Measurements from ENCODE around the gene CORO1C.
"Not testable (repeated sequence)": the region's sequence is repeated elsewhere in the genome, so short reads cannot be mapped to it uniquely, and the experiment has no call there.

DNA sequence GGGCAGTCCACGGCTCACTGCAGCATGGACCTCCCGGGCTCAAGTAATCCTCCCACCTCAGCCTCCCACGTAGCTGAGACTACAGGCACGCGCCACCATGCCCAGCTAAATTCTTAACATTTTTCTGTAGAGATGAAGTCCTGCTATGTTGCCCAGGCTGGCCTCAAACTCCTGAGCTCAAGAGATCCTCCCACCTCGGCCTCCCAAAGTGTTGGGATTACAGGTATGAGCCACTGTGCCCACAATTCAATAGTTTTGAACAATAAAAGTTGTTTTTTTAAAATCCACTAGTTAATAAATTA is 1.9 kb upstream of the CORO1C start:
- TF ChIP-seq, protein P1, sequence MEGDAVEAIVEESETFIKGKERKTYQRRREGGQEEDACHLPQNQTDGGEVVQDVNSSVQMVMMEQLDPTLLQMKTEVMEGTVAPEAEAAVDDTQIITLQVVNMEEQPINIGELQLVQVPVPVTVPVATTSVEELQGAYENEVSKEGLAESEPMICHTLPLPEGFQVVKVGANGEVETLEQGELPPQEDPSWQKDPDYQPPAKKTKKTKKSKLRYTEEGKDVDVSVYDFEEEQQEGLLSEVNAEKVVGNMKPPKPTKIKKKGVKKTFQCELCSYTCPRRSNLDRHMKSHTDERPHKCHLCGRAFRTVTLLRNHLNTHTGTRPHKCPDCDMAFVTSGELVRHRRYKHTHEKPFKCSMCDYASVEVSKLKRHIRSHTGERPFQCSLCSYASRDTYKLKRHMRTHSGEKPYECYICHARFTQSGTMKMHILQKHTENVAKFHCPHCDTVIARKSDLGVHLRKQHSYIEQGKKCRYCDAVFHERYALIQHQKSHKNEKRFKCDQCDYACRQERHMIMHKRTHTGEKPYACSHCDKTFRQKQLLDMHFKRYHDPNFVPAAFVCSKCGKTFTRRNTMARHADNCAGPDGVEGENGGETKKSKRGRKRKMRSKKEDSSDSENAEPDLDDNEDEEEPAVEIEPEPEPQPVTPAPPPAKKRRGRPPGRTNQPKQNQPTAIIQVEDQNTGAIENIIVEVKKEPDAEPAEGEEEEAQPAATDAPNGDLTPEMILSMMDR (IDR thresholded peaks at IDR 0.05) = not testable (repeated sequence)
- not testable (repeated sequence) for TF ChIP-seq CEBPB (IDR thresholded peaks at IDR 0.05); EP300 (IDR thresholded peaks at IDR 0.05); ZFP36 (IDR thresholded peaks at IDR 0.05; ENCODE audit: borderline replicate concordance, partially characterized antibody); EHF (CRISPR knock-in tag; IDR thresholded peaks at IDR 0.05); ZSCAN20 (CRISPR knock-in tag; IDR thresholded peaks at IDR 0.05); ZC3H11A (IDR thresholded peaks at IDR 0.05); SMC3 (IDR thresholded peaks at IDR 0.05); MAFK (IDR thresholded peaks at IDR 0.05; ENCODE audit: partially characterized antibody); BHLHE40 (IDR thresholded peaks at IDR 0.05; ENCODE audit: low read depth, low read length); ZNF302 (CRISPR knock-in tag; IDR thresholded peaks at IDR 0.05)
- TF ChIP-seq, protein P2, sequence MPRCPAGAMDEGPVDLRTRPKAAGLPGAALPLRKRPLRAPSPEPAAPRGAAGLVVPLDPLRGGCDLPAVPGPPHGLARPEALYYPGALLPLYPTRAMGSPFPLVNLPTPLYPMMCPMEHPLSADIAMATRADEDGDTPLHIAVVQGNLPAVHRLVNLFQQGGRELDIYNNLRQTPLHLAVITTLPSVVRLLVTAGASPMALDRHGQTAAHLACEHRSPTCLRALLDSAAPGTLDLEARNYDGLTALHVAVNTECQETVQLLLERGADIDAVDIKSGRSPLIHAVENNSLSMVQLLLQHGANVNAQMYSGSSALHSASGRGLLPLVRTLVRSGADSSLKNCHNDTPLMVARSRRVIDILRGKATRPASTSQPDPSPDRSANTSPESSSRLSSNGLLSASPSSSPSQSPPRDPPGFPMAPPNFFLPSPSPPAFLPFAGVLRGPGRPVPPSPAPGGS (IDR thresholded peaks at IDR 0.05) = not testable (repeated sequence)
- TF ChIP-seq, protein P3, sequence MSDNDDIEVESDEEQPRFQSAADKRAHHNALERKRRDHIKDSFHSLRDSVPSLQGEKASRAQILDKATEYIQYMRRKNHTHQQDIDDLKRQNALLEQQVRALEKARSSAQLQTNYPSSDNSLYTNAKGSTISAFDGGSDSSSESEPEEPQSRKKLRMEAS (IDR thresholded peaks at IDR 0.05) = not testable (repeated sequence)
